ENCODE measurements around the gene NEK10.

DNA sequence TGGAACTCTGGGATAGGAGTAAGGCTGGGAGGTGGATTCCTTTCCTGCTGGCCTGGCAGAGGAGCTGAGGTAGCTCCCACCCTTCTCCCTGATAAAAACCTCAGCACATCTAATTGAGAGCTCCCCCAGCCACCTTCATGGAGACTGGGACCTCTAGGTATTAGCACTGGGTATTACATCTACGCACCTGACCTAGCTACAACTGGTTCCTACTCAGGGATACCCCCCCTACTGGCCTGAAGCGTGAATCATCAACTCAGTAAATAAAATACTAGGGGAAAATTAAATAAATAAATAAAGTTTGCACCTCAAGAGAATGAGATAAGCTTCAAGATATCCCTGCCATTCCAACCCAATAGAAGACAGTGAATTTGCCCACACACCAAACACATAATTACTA lies 140.4 kb downstream of the NEK10 start:
- TF ChIP-seq JUNB (CRISPR knock-in tag; conservative IDR thresholded peaks at IDR 0.05) (no peak), SMC3 (conservative IDR thresholded peaks at IDR 0.05; ENCODE audit: insufficient read depth, low read depth, low read length) (no peak), TEAD4 (IDR thresholded peaks at IDR 0.05; ENCODE audit: low read length) (no peak), TEAD4 (CRISPR knock-in tag; IDR thresholded peaks at IDR 0.05; ENCODE audit: borderline replicate concordance) (no peak), TRIM24 (IDR thresholded peaks at IDR 0.05) (no peak), ESRRA (IDR thresholded peaks at IDR 0.05; ENCODE audit: borderline replicate concordance, low read depth) (no peak), L3MBTL2 (IDR thresholded peaks at IDR 0.05) (no peak), SMARCC2 (IDR thresholded peaks at IDR 0.05; ENCODE audit: low read depth) (no peak), ARID1B (IDR thresholded peaks at IDR 0.05) (no peak)
- TF ChIP-seq, protein P1, sequence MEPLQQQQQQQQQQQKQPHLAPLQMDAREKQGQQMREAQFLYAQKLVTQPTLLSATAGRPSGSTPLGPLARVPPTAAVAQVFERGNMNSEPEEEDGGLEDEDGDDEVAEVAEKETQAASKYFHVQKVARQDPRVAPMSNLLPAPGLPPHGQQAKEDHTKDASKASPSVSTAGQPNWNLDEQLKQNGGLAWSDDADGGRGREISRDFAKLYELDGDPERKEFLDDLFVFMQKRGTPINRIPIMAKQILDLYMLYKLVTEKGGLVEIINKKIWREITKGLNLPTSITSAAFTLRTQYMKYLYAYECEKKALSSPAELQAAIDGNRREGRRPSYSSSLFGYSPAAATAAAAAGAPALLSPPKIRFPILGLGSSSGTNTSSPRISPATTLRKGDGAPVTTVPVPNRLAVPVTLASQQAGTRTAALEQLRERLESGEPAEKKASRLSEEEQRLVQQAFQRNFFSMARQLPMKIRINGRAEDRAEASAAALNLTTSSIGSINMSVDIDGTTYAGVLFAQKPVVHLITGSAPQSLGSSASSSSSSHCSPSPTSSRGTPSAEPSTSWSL (CRISPR knock-in tag; IDR thresholded peaks at IDR 0.05; ENCODE audit: borderline replicate concordance): no peak
- TF ChIP-seq, protein P2, sequence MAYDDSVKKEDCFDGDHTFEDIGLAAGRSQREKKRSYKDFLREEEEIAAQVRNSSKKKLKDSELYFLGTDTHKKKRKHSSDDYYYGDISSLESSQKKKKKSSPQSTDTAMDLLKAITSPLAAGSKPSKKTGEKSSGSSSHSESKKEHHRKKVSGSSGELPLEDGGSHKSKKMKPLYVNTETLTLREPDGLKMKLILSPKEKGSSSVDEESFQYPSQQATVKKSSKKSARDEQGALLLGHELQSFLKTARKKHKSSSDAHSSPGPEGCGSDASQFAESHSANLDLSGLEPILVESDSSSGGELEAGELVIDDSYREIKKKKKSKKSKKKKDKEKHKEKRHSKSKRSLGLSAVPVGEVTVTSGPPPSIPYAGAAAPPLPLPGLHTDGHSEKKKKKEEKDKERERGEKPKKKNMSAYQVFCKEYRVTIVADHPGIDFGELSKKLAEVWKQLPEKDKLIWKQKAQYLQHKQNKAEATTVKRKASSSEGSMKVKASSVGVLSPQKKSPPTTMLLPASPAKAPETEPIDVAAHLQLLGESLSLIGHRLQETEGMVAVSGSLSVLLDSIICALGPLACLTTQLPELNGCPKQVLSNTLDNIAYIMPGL (CRISPR knock-in tag; IDR thresholded peaks at IDR 0.05): no peak
